GM12801 (cell line): ENCODE data around the gene STRIP1.

Experiments used
- CTCF ChIP-seq: IDR thresholded peaks from one replicate; pipeline ENCODE4 v1.5.1; 2011; ENCODE audit warnings: control low read depth; ENCODE audit not compliant: insufficient read length; ENCODE audit errors: extremely low read depth

STRIP1 gene

GRCh38 chr1:110070671-110071242, 36.3 kb downstream of the STRIP1 start, which contains the start of gene ALX3:
ALX3 (minus strand) TSS chr1:110070672; CDS start chr1:110070612, 60 bp downstream.
- TF ChIP-seq CTCF, result no peak

- TF ChIP-seq CTCF, result no peak
Measured at GRCh38 chr1:110074166-110074565, 39.7 kb downstream of the STRIP1 start.

- TF ChIP-seq CTCF, result no peak
Measured at GRCh38 chr1:110076789-110077500, 42.5 kb downstream of the STRIP1 start.

GRCh38 chr1:110081061-110081460, 46.6 kb downstream of the STRIP1 start:
- no peak for TF ChIP-seq CTCF

GRCh38 chr1:110082477-110082876, 48.1 kb downstream of the STRIP1 start:
- no peak for TF ChIP-seq CTCF

- no peak for TF ChIP-seq CTCF
Measured at GRCh38 chr1:110083061-110083865, 48.8 kb downstream of the STRIP1 start.

- no peak for TF ChIP-seq CTCF
Measured at GRCh38 chr1:110083866-110084226, 49.4 kb downstream of the STRIP1 start.
